ENCODE measurements around the gene PDE8A. TPM values are rescaled to one million over a fixed set of nuclear protein-coding genes. Genes with fewer than 3 reads are reported as not detected.

The PDE8A gene
- total and polyA plus RNA-seq, 2 of the 4 experiments (the other 2 are of a cell fraction): 32.4 to 35.9 TPM

GRCh38 chr15:85016275-85016674, 34.6 kb downstream of the PDE8A start:
- H3K27ac ChIP-seq (ENCODE audit: insufficient read depth, low read length): no peak overlapping the region
- intact Hi-C loops (cut with micrococcal nuclease): no loop called here
- H4K5ac ChIP-seq (ENCODE audit: low read depth, low read length): no peak overlapping the region
- H2AK5ac ChIP-seq (ENCODE audit: low read depth, low read length): no peak overlapping the region
- DNase-seq (no peak), ATAC-seq (ENCODE audit: low read depth) (no peak)
- H3K4ac ChIP-seq (ENCODE audit: low read depth, low read length): no peak overlapping the region
- H3K23ac ChIP-seq (ENCODE audit: low read depth, low read length): no peak overlapping the region
- no peaks in the 10 kb centered on the region for H3K9me3 ChIP-seq (ENCODE audit: control insufficient read depth, insufficient read depth, low read length)
- peaks cover 20 to 59% of the 10 kb centered on the region in 2 experiments for H3K79me1 ChIP-seq (ENCODE audit: low read depth in 1 of 2, low read length in 2 of 2)
- no peak overlapping the region for H2AFZ ChIP-seq (replicated peaks; ENCODE audit: low read length, poor library complexity)
- POLR2A ChIA-PET (ENCODE audit: unreplicated experiment): no interaction called here
- no peak overlapping the region for H2BK15ac ChIP-seq (ENCODE audit: low read depth, low read length)
- no peak overlapping the region for H3K4me3 ChIP-seq (ENCODE audit: insufficient read depth, low read depth, low read length)
- H4K20me1 ChIP-seq (ENCODE audit: insufficient read depth, low read length): peaks cover 48% of the 10 kb centered on the region
- no peak overlapping the region for H4K8ac ChIP-seq (ENCODE audit: low read depth in 2 of 2, low read length in 2 of 2)
- H3K18ac ChIP-seq (ENCODE audit: low read depth, low read length): no peak overlapping the region
- in situ Hi-C loops (cut with MboI; ENCODE audit: low sequenced_read_pairs): loop anchor here (10.0 kb wide), 1 partner anchor 59 kb away; no protein-coding TSS in a partner anchor
- TF ChIP-seq BHLHE40 (IDR thresholded peaks at IDR 0.05; ENCODE audit: low read depth, low read length) (no peak), RFX5 (IDR thresholded peaks at IDR 0.05; ENCODE audit: low read depth, low read length) (no peak), NFE2L2 (IDR thresholded peaks at IDR 0.05; ENCODE audit: low read depth, low read length) (no peak), POLR2A (IDR thresholded peaks at IDR 0.05; ENCODE audit: low read depth, low read length) (no peak), CHD1 (IDR thresholded peaks at IDR 0.05; ENCODE audit: low read depth, low read length) (no peak), USF2 (IDR thresholded peaks at IDR 0.05; ENCODE audit: low read depth, low read length) (no peak), RAD21 (IDR thresholded peaks at IDR 0.05; ENCODE audit: low read length) (no peak), CEBPB (IDR thresholded peaks at IDR 0.05; ENCODE audit: low read depth, low read length) (no peak), MAFK (IDR thresholded peaks at IDR 0.05; ENCODE audit: low read depth, low read length) (no peak), SMC3 (IDR thresholded peaks at IDR 0.05; ENCODE audit: low read depth, low read length) (no peak), FOS (IDR thresholded peaks at IDR 0.05; ENCODE audit: low read depth, low read length) (no peak), MXI1 (IDR thresholded peaks at IDR 0.05; ENCODE audit: borderline replicate concordance, low read depth, low read length) (no peak)
- peaks cover 6% of the 10 kb centered on the region for H3K9me1 ChIP-seq (ENCODE audit: insufficient read depth, low read length)
- no peak overlapping the region for H4K91ac ChIP-seq (ENCODE audit: insufficient read depth, low read depth, low read length)
- H2BK120ac ChIP-seq (ENCODE audit: low read depth, low read length): no peak overlapping the region
- H3K4me2 ChIP-seq (ENCODE audit: low read depth, low read length): no peak overlapping the region
- no peak overlapping the region for H3K14ac ChIP-seq (replicated peaks; ENCODE audit: low read depth, low read length)
- H3K9ac ChIP-seq (ENCODE audit: low read depth, low read length): no peak overlapping the region
- no peak overlapping the region for H3K56ac ChIP-seq (ENCODE audit: extremely low read depth, insufficient read depth, low read length)
- no peaks in the 10 kb centered on the region for H3K27me3 ChIP-seq (ENCODE audit: control insufficient read depth, insufficient read depth, low read length)
- H3K4me1 ChIP-seq (ENCODE audit: control insufficient read depth, insufficient read depth, low read length): no peaks in the 10 kb centered on the region
- H2BK5ac ChIP-seq (ENCODE audit: low read depth, low read length, poor library complexity, severe bottlenecking): no peak overlapping the region
- H2BK20ac ChIP-seq (ENCODE audit: low read depth, low read length): no peak overlapping the region
- no peak overlapping the region for H2AK9ac ChIP-seq (replicated peaks; ENCODE audit: low read depth, low read length, poor library complexity)
- no peaks in the 10 kb centered on the region for H3K36me3 ChIP-seq (ENCODE audit: control insufficient read depth, insufficient read depth, low read length)
- CTCF ChIA-PET: interaction anchor here (0.6 kb wide), 1 partner anchor 64 kb away, joined by 4 read pairs; no protein-coding TSS in a partner anchor
- no TSS peak for BruUV-seq (replicated peaks)
- dilution Hi-C loops (cut with HindIII; ENCODE audit: low sequenced_read_pairs, unreplicated experiment): no loop called here
